ENCODE results near the gene HOXB13.
"Not testable (repeated sequence)": the region's sequence is repeated elsewhere in the genome, so short reads cannot be mapped to it uniquely, and the experiment has no call there.

Gene HOXB13

GRCh38 chr17:48725288-48726064 lies 3.1 kb downstream of the HOXB13 start:
- no peak for DNase-seq

- DNase-seq: no peak
Observed at GRCh38 chr17:48725004-48725287, 3.6 kb downstream of the HOXB13 start.

- peak; percentile 74 to 80 for DNase-seq
Observed at GRCh38 chr17:48724251-48725003, 4.1 kb downstream of the HOXB13 start.

- no peak for DNase-seq
Observed at GRCh38 chr17:48723423-48724250, 4.9 kb downstream of the HOXB13 start.

- no peak for DNase-seq
Observed at GRCh38 chr17:48722915-48723422, 5.6 kb downstream of the HOXB13 start, which contains the start of gene PRAC2. PRAC2 (plus strand) TSS chr17:48723185; CDS start chr17:48724411, 1,226 bp downstream.

- no peak for DNase-seq
Observed at GRCh38 chr17:48722201-48722907, 6.2 kb downstream of the HOXB13 start, which contains the start of gene PRAC1. PRAC1 (minus strand) TSS chr17:48722518; CDS start chr17:48722392, 126 bp downstream.

GRCh38 chr17:48721009-48721402 lies 7.5 kb downstream of the HOXB13 start:
- DNase-seq: no peak

- DNase-seq: no peak
Observed at GRCh38 chr17:48720266-48721008, 8.1 kb downstream of the HOXB13 start.

- DNase-seq: no peak
Observed at GRCh38 chr17:48719642-48720265, 8.8 kb downstream of the HOXB13 start.

- DNase-seq: no peak
Observed at GRCh38 chr17:48718761-48719641, 9.5 kb downstream of the HOXB13 start.

GRCh38 chr17:48718227-48718760 lies 10.3 kb downstream of the HOXB13 start:
- no peak for DNase-seq

- DNase-seq: no peak
Observed at GRCh38 chr17:48717367-48718226, 11.0 kb downstream of the HOXB13 start.

- not testable (repeated sequence) for DNase-seq
Observed at GRCh38 chr17:48716549-48716948, 12.0 kb downstream of the HOXB13 start.

GRCh38 chr17:48715496-48716399 lies 12.8 kb downstream of the HOXB13 start:
- DNase-seq: no peak

- DNase-seq: no peak
Observed at GRCh38 chr17:48711128-48711527, 17.4 kb downstream of the HOXB13 start.

GRCh38 chr17:48704361-48705248 lies 23.9 kb downstream of the HOXB13 start:
- no peak for DNase-seq
